Stimulated activated CD8-positive, alpha-beta memory T cell treated with anti-CD3 and anti-CD28 coated beads, Interleukin-12 subunit alpha, Interleukin-12 subunit beta, amount 100 ng/mL, for 24 hours (primary cell): ENCODE data around the gene CYLD.

ENCODE experiments used
- DNase-seq: peaks from one replicate; pipeline ENCODE4 v3.0.0-alpha.2; 2020; ENCODE audit errors: extremely low read depth

Gene CYLD

GRCh38 chr16:50740736-50741135 lies 1.1 kb upstream of the CYLD start:
- no peak for DNase-seq

- DNase-seq: no peak
These were observed 583 bp upstream of the CYLD start for GRCh38 chr16:50741225-50741780.

- DNase-seq: no peak
These were observed 802 bp downstream of the CYLD start for GRCh38 chr16:50742576-50743200.

- no peak for DNase-seq
These were observed 1.8 kb downstream of the CYLD start for GRCh38 chr16:50743581-50744225.

- DNase-seq: no peak
These were observed 3.0 kb downstream of the CYLD start for GRCh38 chr16:50744881-50745280.

- DNase-seq: no peak
These were observed 4.1 kb downstream of the CYLD start for GRCh38 chr16:50745940-50746339.

- no peak for DNase-seq
These were observed 5.5 kb downstream of the CYLD start for GRCh38 chr16:50747207-50747956.

- DNase-seq: no peak
These were observed 9.6 kb downstream of the CYLD start for GRCh38 chr16:50751528-50751927.

GRCh38 chr16:50752471-50753235 lies 10.8 kb downstream of the CYLD start:
- DNase-seq: no peak

- DNase-seq: no peak
These were observed 14.6 kb downstream of the CYLD start for GRCh38 chr16:50756473-50756872.

GRCh38 chr16:50761267-50761666 lies 19.4 kb downstream of the CYLD start:
- no peak for DNase-seq

- DNase-seq: no peak
These were observed 20.4 kb downstream of the CYLD start for GRCh38 chr16:50762241-50762640.

- no peak for DNase-seq
These were observed 21.3 kb downstream of the CYLD start for GRCh38 chr16:50763211-50763610.

- DNase-seq: no peak
These were observed 23.4 kb downstream of the CYLD start for GRCh38 chr16:50765260-50765659.

- no peak for DNase-seq
These were observed 24.0 kb downstream of the CYLD start for GRCh38 chr16:50765861-50766260.

GRCh38 chr16:50767197-50767596 lies 25.3 kb downstream of the CYLD start:
- DNase-seq: no peak

- no peak for DNase-seq
These were observed 29.5 kb downstream of the CYLD start for GRCh38 chr16:50771366-50771765.

- no peak for DNase-seq
These were observed 32.5 kb downstream of the CYLD start for GRCh38 chr16:50774405-50774804.

- no peak for DNase-seq
These were observed 33.1 kb downstream of the CYLD start for GRCh38 chr16:50774960-50775359.

GRCh38 chr16:50776037-50776436 lies 34.2 kb downstream of the CYLD start:
- no peak for DNase-seq

GRCh38 chr16:50778284-50779163 lies 36.6 kb downstream of the CYLD start:
- DNase-seq: no peak
